Hepatocyte (in vitro differentiated cells): ENCODE measurements around the gene VSNL1. TPM values are rescaled to one million over a fixed set of nuclear protein-coding genes. Genes with fewer than 3 reads are reported as not detected.

Source experiments
- DNase-seq: peaks from one replicate; pipeline ENCODE4 v3.0.0-alpha.2; 2016; ENCODE audit warnings: low spot score
- H2AFZ ChIP-seq: fragments of 200-600 bp; sonication (generic); 2 replicates; pipeline ENCODE4 v1.6.0; 2016; ENCODE audit warnings: antibody characterized with exemption, mild to moderate bottlenecking
- H3K27ac ChIP-seq: fragments of 200-600 bp; sonication (generic); 2 replicates; pipeline ENCODE4 v1.5.1; 2016; ENCODE audit warnings: mild to moderate bottlenecking
- H3K27me3 ChIP-seq: fragments of 200-600 bp; sonication (generic); 2 replicates; pipeline ENCODE4 v1.6.1; 2016
- H3K36me3 ChIP-seq: fragments of 200-600 bp; sonication (generic); replicated peaks from 2 replicates; pipeline ENCODE4 v1.5.1; 2016; ENCODE audit warnings: low read depth; ENCODE audit not compliant: insufficient read depth
- H3K4me1 ChIP-seq: fragments of 200-600 bp; sonication (generic); 2 replicates; pipeline ENCODE4 v1.5.1; 2016; ENCODE audit warnings: mild to moderate bottlenecking, moderate library complexity; ENCODE audit not compliant: insufficient read depth
- H3K4me2 ChIP-seq: fragments of 200-600 bp; sonication (generic); 2 replicates; pipeline ENCODE4 v1.6.0; 2016
- H3K4me3 ChIP-seq: fragments of 200-600 bp; sonication (generic); 2 replicates; pipeline ENCODE4 v1.5.1; 2016; ENCODE audit warnings: mild to moderate bottlenecking
- H3K79me2 ChIP-seq: fragments of 200-600 bp; sonication (generic); 2 replicates; pipeline ENCODE4 v1.6.0; 2017; ENCODE audit warnings: mild to moderate bottlenecking
- H3K9me2 ChIP-seq: fragments of 200-600 bp; sonication (generic); replicated peaks from 2 replicates; pipeline ENCODE4 v1.6.0; 2017; ENCODE audit warnings: mild to moderate bottlenecking; ENCODE audit not compliant: insufficient read depth
- H3K9me3 ChIP-seq: fragments of 200-600 bp; sonication (generic); 2 replicates; pipeline ENCODE4 v1.5.1; 2016; ENCODE audit warnings: low read depth, mild to moderate bottlenecking
- H4K20me1 ChIP-seq: fragments of 200-600 bp; sonication (generic); 2 replicates; pipeline ENCODE4 v1.6.0; 2016; ENCODE audit warnings: mild to moderate bottlenecking; ENCODE audit not compliant: insufficient read depth, poor library complexity, severe bottlenecking
- EZH2 ChIP-seq: fragments of 200-600 bp; sonication (generic); IDR thresholded peaks from 2 replicates; pipeline ENCODE4 v1.6.1; 2016; ENCODE audit warnings: antibody characterized with exemption, mild to moderate bottlenecking, borderline replicate concordance
- EZH2phosphoT487 ChIP-seq: fragments of 200-600 bp; sonication (generic); IDR thresholded peaks from one replicate; pipeline ENCODE4 v1.6.1; 2018; ENCODE audit warnings: antibody characterized with exemption, mild to moderate bottlenecking, low read depth, moderate library complexity; ENCODE audit not compliant: unreplicated experiment, severe bottlenecking
- WGBS: methylation state at CpG from one replicate; pipeline ENCODE4 v1.1.6; 2016; ENCODE audit warnings: low lambda C conversion rate; ENCODE audit errors: missing lambda C conversion rate; 5-methylcytosine and 5-hydroxymethylcytosine counted together
- polyA plus RNA-seq: library from polyadenylated mRNA; unstranded; fragments of >200 nt; fragmentation: Nextera tagmentation; extraction: Ambion mirVana; gene quantifications from 2 replicates; pipeline ENCODE4 v1.2.1, GENCODE V29; 2016
- total RNA-seq: library from RNA; depleted of rRNA; stranded (reverse); fragments of >200 nt; gene quantifications from 2 replicates; pipeline ENCODE4 v1.2.3, GENCODE V29; 2014
- TF ChIP-seq, protein P1 (sequence below): fragments of 200-600 bp; sonication (generic); IDR thresholded peaks from 2 replicates; pipeline ENCODE4 v1.5.1; 2016; ENCODE audit warnings: antibody characterized with exemption, mild to moderate bottlenecking; ENCODE audit not compliant: poor library complexity

VSNL1 gene
- total and polyA plus RNA-seq, 2 experiments from 2014 or later: 9.4 to 16.0 TPM

DNA sequence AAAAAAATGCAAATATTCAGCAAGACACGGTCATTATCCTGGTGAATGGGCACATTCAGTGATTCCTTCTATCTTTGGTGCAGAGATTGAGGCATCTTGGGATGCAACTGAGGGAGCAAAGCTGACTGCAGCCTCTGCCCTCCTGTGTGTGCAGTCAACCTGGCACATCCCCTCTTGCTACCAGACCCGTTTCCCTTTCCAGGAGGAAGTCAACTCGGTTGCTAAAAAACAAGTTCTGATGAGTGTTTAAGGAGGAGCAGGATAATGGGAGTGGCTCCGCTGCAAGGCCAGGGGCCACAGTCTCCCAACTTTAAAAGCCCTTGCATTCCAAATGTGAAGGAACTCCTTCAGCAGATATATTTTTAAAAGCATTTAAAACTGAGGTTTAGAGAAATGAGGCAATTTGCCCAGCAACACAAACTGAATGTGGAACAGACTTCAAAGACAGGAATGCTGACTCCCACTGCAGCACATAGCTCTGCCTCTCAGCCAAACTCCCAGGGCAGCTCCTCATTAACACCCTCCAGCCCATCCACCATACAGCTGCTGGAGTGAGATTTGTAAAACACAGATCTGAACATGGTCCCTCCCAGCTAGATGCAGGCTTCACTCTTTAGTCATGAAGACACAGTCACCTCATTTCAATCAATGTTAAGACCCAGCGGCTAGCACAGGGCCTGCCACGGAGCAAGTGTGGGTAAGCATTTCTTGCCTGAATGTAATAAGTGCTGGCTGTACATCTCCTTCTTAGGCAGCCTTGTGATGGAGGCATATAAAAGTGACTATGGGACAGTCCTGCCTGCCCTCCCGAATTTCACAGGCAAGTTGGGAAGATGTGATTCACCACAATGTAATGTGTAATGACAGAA, 54.3 kb downstream of the VSNL1 start:
- peak overlapping the region; percentile 19 for H3K4me2 ChIP-seq
- H2AFZ ChIP-seq: no peak overlapping the region

DNA sequence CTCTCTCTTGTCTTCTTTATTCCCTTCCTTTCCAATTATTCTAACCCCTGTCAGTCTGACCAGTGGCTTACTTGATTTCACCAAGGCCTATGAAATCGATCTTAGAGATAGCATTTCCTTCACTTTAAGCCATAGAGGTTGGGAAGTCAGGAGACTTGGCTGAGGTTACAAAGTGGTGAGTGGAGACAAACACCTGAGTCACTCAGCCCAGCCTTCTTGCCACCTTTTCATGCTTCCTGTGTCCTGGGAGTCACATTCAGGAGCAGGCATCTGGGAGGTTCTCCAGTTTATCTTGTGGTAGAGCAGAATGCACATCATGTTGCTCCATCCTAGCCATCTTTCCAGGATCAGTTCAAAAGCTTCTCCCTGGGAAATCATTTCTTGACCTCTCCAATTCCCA, 59.1 kb downstream of the VSNL1 start:
- Histone ChIP-seq H3K4me3 (no peak overlapping the region), H3K4me1 (peaks cover 2% of the 10 kb centered on the region), H2AFZ (no peak overlapping the region), H3K79me2 (no peaks in the 10 kb centered on the region), H4K20me1 (no peaks in the 10 kb centered on the region), H3K9me2 (no peaks in the 10 kb centered on the region), H3K27me3 (no peaks in the 10 kb centered on the region), H3K4me2 (no peak overlapping the region), H3K27ac (no peak overlapping the region), H3K36me3 (no peaks in the 10 kb centered on the region), H3K9me3 (no peaks in the 10 kb centered on the region)
- TF ChIP-seq, protein P1, sequence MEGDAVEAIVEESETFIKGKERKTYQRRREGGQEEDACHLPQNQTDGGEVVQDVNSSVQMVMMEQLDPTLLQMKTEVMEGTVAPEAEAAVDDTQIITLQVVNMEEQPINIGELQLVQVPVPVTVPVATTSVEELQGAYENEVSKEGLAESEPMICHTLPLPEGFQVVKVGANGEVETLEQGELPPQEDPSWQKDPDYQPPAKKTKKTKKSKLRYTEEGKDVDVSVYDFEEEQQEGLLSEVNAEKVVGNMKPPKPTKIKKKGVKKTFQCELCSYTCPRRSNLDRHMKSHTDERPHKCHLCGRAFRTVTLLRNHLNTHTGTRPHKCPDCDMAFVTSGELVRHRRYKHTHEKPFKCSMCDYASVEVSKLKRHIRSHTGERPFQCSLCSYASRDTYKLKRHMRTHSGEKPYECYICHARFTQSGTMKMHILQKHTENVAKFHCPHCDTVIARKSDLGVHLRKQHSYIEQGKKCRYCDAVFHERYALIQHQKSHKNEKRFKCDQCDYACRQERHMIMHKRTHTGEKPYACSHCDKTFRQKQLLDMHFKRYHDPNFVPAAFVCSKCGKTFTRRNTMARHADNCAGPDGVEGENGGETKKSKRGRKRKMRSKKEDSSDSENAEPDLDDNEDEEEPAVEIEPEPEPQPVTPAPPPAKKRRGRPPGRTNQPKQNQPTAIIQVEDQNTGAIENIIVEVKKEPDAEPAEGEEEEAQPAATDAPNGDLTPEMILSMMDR: no peak
- TF ChIP-seq EZH2phosphoT487: no peak
- TF ChIP-seq EZH2: no peak
- no peak for DNase-seq
- 77% methylated on average over 1 of the region's 1 CpG for WGBS

More for the DNA sequence above, 54.3 kb downstream of the VSNL1 start:
- Histone ChIP-seq H3K27me3 (no peaks in the 10 kb centered on the region), H3K36me3 (no peaks in the 10 kb centered on the region), H3K27ac (peak overlapping the region; percentile 35), H3K79me2 (no peaks in the 10 kb centered on the region), H3K4me1 (peaks cover 16% of the 10 kb centered on the region), H3K9me2 (no peaks in the 10 kb centered on the region), H4K20me1 (no peaks in the 10 kb centered on the region), H3K9me3 (no peaks in the 10 kb centered on the region), H3K4me3 (no peak overlapping the region)
- DNase-seq: no peak
- TF ChIP-seq EZH2phosphoT487: no peak
- TF ChIP-seq, protein P1: no peak
- no peak for TF ChIP-seq EZH2
- WGBS: 69% methylated on average over 7 of the region's 7 CpGs

DNA sequence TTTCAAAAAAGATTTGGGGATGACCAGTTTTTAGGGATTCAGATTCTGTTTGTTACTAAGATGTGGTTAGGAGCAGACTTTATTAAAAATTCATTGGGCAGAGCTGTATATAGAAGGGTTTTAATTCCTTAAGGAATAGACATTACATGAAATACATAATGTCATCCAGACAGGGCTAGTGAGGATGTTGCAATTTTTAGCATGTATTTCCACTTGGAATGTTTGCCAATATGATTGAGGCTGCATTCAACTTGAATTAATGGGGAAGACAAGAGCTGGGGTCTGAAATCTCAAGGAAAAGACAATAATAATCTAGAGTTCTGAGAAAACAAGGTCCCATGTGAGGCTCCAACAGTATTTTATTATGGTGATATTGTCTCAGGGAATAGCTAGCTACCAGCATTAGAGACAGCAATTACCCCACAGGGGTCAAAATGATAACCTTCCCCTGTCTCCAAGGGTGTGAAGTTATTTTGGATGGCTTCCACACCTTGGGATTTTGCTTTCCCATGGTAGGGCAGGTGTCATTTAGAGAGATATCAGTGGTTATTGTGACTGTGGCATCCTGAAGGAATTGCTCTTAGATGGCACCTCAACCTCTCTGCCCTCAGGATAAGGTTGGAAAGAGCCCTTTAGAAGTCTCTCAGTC, 60.2 kb downstream of the VSNL1 start:
- TF ChIP-seq EZH2: no peak
- TF ChIP-seq EZH2phosphoT487: no peak
- DNase-seq: no peak
- Histone ChIP-seq H3K79me2 (no peaks in the 10 kb centered on the region), H2AFZ (no peak overlapping the region), H3K36me3 (no peaks in the 10 kb centered on the region), H3K4me1 (no peaks in the 10 kb centered on the region), H3K27ac (no peak overlapping the region), H3K27me3 (no peaks in the 10 kb centered on the region), H3K9me2 (no peaks in the 10 kb centered on the region), H4K20me1 (no peaks in the 10 kb centered on the region), H3K4me2 (no peak overlapping the region), H3K9me3 (no peaks in the 10 kb centered on the region), H3K4me3 (no peak overlapping the region)

DNA sequence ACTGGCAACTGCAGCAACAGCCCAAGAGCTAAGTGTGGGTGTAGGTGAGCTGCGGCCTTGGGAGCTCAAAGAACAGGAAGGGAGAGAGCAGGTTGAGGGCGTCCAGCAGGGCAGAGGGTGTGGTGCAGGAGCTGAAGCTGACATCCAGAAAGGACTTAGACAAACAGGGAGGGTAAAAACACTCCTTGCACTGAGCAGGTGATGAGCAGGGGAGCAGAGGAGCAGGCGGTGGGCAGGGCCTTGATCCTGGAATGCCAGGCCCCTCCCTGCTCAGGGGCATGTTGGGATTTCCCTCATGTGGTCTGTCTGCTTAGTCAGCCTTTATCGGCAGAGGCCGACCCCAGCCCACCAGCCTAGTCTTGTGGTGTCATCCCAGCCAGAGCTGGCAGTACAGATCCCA, 63.6 kb downstream of the VSNL1 start:
- H3K4me3 ChIP-seq: no peak overlapping the region
- H3K4me1 ChIP-seq: no peaks in the 10 kb centered on the region
- DNase-seq: no peak
- no peaks in the 10 kb centered on the region for H4K20me1 ChIP-seq
- no peaks in the 10 kb centered on the region for H3K27me3 ChIP-seq
- WGBS: 93% methylated on average over 5 of the region's 5 CpGs
- no peaks in the 10 kb centered on the region for H3K9me3 ChIP-seq
- H2AFZ ChIP-seq: no peak overlapping the region
- H3K4me2 ChIP-seq: no peak overlapping the region
- H3K36me3 ChIP-seq: no peaks in the 10 kb centered on the region
- no peaks in the 10 kb centered on the region for H3K9me2 ChIP-seq
- H3K27ac ChIP-seq: no peak overlapping the region
- H3K79me2 ChIP-seq: no peaks in the 10 kb centered on the region
- TF ChIP-seq EZH2 (no peak), EZH2phosphoT487 (no peak)
- TF ChIP-seq, protein P1: no peak
